Measurements from ENCODE around the gene SUFU.

DNA sequence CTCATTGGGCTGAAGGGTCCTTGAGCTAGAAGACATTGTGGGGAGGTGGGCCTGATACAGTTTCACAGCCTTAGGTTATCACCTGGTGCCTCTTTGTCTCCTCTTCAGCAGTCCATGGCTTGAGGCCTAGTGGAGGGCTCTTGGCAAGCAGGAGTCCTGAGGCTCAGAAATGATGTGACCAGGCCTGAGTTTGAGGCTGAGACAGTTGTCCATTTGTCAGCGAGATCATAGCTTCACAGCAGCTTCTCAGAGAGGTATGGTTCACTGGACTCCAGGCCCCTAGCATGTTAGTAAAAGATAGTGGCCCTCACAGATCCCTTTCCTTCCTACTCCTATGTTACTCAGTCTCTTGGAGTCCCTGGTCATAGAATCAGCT is 19.1 kb downstream of the SUFU start:
- TF ChIP-seq, protein P1, sequence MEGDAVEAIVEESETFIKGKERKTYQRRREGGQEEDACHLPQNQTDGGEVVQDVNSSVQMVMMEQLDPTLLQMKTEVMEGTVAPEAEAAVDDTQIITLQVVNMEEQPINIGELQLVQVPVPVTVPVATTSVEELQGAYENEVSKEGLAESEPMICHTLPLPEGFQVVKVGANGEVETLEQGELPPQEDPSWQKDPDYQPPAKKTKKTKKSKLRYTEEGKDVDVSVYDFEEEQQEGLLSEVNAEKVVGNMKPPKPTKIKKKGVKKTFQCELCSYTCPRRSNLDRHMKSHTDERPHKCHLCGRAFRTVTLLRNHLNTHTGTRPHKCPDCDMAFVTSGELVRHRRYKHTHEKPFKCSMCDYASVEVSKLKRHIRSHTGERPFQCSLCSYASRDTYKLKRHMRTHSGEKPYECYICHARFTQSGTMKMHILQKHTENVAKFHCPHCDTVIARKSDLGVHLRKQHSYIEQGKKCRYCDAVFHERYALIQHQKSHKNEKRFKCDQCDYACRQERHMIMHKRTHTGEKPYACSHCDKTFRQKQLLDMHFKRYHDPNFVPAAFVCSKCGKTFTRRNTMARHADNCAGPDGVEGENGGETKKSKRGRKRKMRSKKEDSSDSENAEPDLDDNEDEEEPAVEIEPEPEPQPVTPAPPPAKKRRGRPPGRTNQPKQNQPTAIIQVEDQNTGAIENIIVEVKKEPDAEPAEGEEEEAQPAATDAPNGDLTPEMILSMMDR (IDR thresholded peaks at IDR 0.05 in 8 of 11, conservative IDR thresholded peaks at IDR 0.05 in 3 of 11): no peak
- TF ChIP-seq POLR2AphosphoS5 (IDR thresholded peaks at IDR 0.05): no peak

Measured in spleen (tissue), 7 donors.